Caco-2 (cell line): ENCODE measurements around the gene MFSD1. TPM values are rescaled to one million over a fixed set of nuclear protein-coding genes. Genes with fewer than 3 reads are reported as not detected.

Source experiments
- BruUV-seq: library from RNA; stranded (reverse); fragments of 400-500 nt; replicated peaks from 2 replicates; lab custom pipeline; 2021; lab: Mats Ljungman, UMichigan
- CTCF ChIA-PET: fragments of 300-600 bp; sonication (Branson Sonifier 250); formaldehyde crosslinking; loops from one replicate; lab custom pipeline; 2022; ENCODE audit warnings: antibody characterized with exemption; lab: Charles Lee
- POLR2A ChIA-PET: fragments of 300-600 bp; sonication (Branson Sonifier 250); formaldehyde crosslinking; loops from one replicate; lab custom pipeline; 2022; ENCODE audit warnings: antibody characterized with exemption; lab: Charles Lee
- DNase-seq, 2 experiments: peaks; one replicate each; pipeline versions ENCODE4 v3.0.0 to v3.0.0-alpha.2; 2020 to 2022
- H3K27me3 ChIP-seq: replicated peaks from 2 replicates; pipeline ENCODE4 v1.6.0; 2011; ENCODE audit warnings: low read length; ENCODE audit not compliant: control insufficient read depth, insufficient read depth
- H3K36me3 ChIP-seq: 2 replicates; pipeline ENCODE4 v1.5.1; 2011; ENCODE audit warnings: low read length; ENCODE audit not compliant: control insufficient read depth, insufficient read depth
- H3K4me1 ChIP-seq: fragments of 250-450 bp; sonication (Bioruptor Pico); 2 replicates; pipeline ENCODE4 v1.5.1; 2020; ENCODE audit warnings: mild to moderate bottlenecking
- H3K4me3 ChIP-seq: 2 replicates; pipeline ENCODE4 v1.5.1; 2011; ENCODE audit warnings: low read depth, mild to moderate bottlenecking, control low read depth, low read length
- H3K9me3 ChIP-seq: fragments of 250-450 bp; sonication (Bioruptor Pico); 2 replicates; pipeline ENCODE4 v1.5.1; 2020; ENCODE audit warnings: mild to moderate bottlenecking, moderate library complexity
- H3K27ac Mint-ChIP-seq: one replicate; pipeline ENCODE4 v1.8.0; 2022; ENCODE audit warnings: mixed read lengths; ENCODE audit not compliant: unreplicated experiment
- H3K27me3 Mint-ChIP-seq: one replicate; pipeline ENCODE4 v1.8.0; 2022; ENCODE audit warnings: mixed read lengths; ENCODE audit not compliant: insufficient read depth, unreplicated experiment
- H3K36me3 Mint-ChIP-seq: one replicate; pipeline ENCODE4 v1.8.0; 2022; ENCODE audit warnings: mild to moderate bottlenecking, mixed read lengths; ENCODE audit not compliant: insufficient read depth, unreplicated experiment
- H3K4me1 Mint-ChIP-seq: one replicate; pipeline ENCODE4 v1.8.0; 2022; ENCODE audit warnings: low read depth, mixed read lengths; ENCODE audit not compliant: unreplicated experiment
- H3K4me3 Mint-ChIP-seq: one replicate; pipeline ENCODE4 v1.8.0; 2022; ENCODE audit warnings: mild to moderate bottlenecking, moderate library complexity, mixed read lengths; ENCODE audit not compliant: unreplicated experiment
- H3K9me3 Mint-ChIP-seq: one replicate; pipeline ENCODE4 v1.8.0; 2022; ENCODE audit warnings: mixed read lengths; ENCODE audit not compliant: unreplicated experiment
- CTCF ChIP-seq, 2 experiments: fragments of 200-600 bp in 1 of 2; IDR thresholded peaks; 1 replicate in 1 of 2; 2 replicates in 1 of 2; pipeline versions ENCODE4 v1.5.1 to v1.8.0; 2011 to 2022; ENCODE audit warnings: antibody characterized with exemption in 1 of 2, control low read depth in 1 of 2, inconsistent platforms in 1 of 2, low read depth in 1 of 2, low read length in 1 of 2, mild to moderate bottlenecking in 1 of 2, moderate library complexity in 1 of 2; ENCODE audit not compliant: insufficient read depth in 1 of 2, severe bottlenecking in 1 of 2, unreplicated experiment in 1 of 2
- intact Hi-C: fragments of 100-400 bp; cut with micrococcal nuclease; formaldehyde crosslinking; loops from one replicate; pipeline ENCODE4 v1.10.0; 2022; ENCODE audit not compliant: unreplicated experiment
- total RNA-seq: library from RNA; stranded (reverse); gene quantifications from 2 replicates; pipeline ENCODE4 v1.2.3, GENCODE V29; 2022

The MFSD1 gene
- total RNA-seq, 1 experiment from 2014 or later, result 16.9 TPM

GRCh38 chr3:158785972-158786371 lies 15.9 kb upstream of the MFSD1 start:
- Mint-ChIP-seq H3K4me1 (peaks cover 7% of the 10 kb centered on the region), H3K36me3 (no peaks in the 10 kb centered on the region), H3K27me3 (no peaks in the 10 kb centered on the region), H3K4me3 (no peak overlapping the region), H3K9me3 (peaks cover 11% of the 10 kb centered on the region), H3K27ac (no peak overlapping the region)
- DNase-seq, result no peak
- ChIA-PET CTCF (no interaction called here), POLR2A (no interaction called here)
- Histone ChIP-seq H3K9me3 (no peaks in the 10 kb centered on the region; the same call in 1 of the 2 replicates), H3K4me3 (no peak overlapping the region), H3K4me1 (0 out of 2 replicates have a peak, but pooled peaks cover 4% of the 10 kb centered on the region), H3K36me3 (no peaks in the 10 kb centered on the region), H3K27me3 (no peaks in the 10 kb centered on the region)
- no TSS peak for BruUV-seq
- intact Hi-C loops, result no loop called here
- no peak for TF ChIP-seq CTCF (IDR thresholded peaks at IDR 0.05; ENCODE audit: insufficient read depth in 1 of 2, low read depth in 1 of 2, low read length in 1 of 2, severe bottlenecking in 1 of 2, unreplicated experiment in 1 of 2)

DNA sequence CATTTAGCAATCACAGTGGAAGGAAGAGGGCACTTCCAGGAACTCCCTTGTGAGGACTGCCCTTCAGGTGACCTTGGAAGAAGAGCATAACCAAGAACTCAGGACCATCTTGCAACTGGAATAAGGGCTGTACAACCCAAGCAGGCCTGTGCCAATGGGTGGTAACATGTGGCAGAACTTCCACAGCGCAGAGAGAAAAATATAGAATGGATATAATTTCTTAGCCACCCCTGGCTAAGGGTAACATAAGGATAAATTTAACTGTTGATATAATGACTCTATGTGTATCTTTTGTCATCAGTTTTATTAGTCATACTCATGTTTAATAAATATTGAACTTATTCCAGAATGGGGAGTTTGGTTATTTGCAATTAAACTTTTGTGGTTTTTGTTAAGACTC lies 13.4 kb upstream of the MFSD1 start:
- Mint-ChIP-seq H3K27me3 (peaks cover 3% of the 10 kb centered on the region), H3K27ac (no peak overlapping the region), H3K4me3 (no peak overlapping the region), H3K9me3 (peaks cover 11% of the 10 kb centered on the region), H3K4me1 (peaks cover 6% of the 10 kb centered on the region), H3K36me3 (no peaks in the 10 kb centered on the region)
- Histone ChIP-seq H3K36me3 (no peaks in the 10 kb centered on the region), H3K4me3 (no peak overlapping the region), H3K27me3 (no peaks in the 10 kb centered on the region), H3K4me1 (0 out of 2 replicates have a peak, but pooled peaks cover 4% of the 10 kb centered on the region), H3K9me3 (no peaks in the 10 kb centered on the region; the same call in 1 of the 2 replicates)
- DNase-seq, result no peak
- BruUV-seq, result no TSS peak
- intact Hi-C loops, result no loop called here
- ChIA-PET POLR2A (no interaction called here), CTCF (interaction anchor here (1.8 kb wide), 2 partner anchors 61 to 64 kb away, joined by 4 to 72 read pairs; no protein-coding TSS in a partner anchor)
- no peak for TF ChIP-seq CTCF (IDR thresholded peaks at IDR 0.05; ENCODE audit: insufficient read depth in 1 of 2, low read depth in 1 of 2, low read length in 1 of 2, severe bottlenecking in 1 of 2, unreplicated experiment in 1 of 2)

- Mint-ChIP-seq H3K27ac (no peak overlapping the region), H3K9me3 (peaks cover 11% of the 10 kb centered on the region), H3K4me1 (peaks cover 6% of the 10 kb centered on the region), H3K4me3 (no peak overlapping the region), H3K27me3 (peaks cover 3% of the 10 kb centered on the region), H3K36me3 (no peaks in the 10 kb centered on the region)
- 0 out of 2 replicates have a peak, but pooled peaks cover 4% of the 10 kb centered on the region for H3K4me1 ChIP-seq
- peak; percentile 28 to 43 for TF ChIP-seq CTCF (IDR thresholded peaks at IDR 0.05; ENCODE audit: insufficient read depth in 1 of 2, low read depth in 1 of 2, low read length in 1 of 2, severe bottlenecking in 1 of 2, unreplicated experiment in 1 of 2)
- DNase-seq, result no peak
- ChIA-PET CTCF (interaction anchor here (0.7 to 1.8 kb wide), 7 partner anchors 12 to 145 kb away, joined by 3 to 72 read pairs (median 5); partner anchors contain the start of genes GFM1 and MFSD1), POLR2A (interaction anchor here (0.6 kb wide), 1 partner anchor 137 kb away, joined by 3 read pairs; no protein-coding TSS in a partner anchor)
- no peaks in the 10 kb centered on the region; the same call in 1 of the 2 replicates for H3K9me3 ChIP-seq
- H3K36me3 ChIP-seq, result no peaks in the 10 kb centered on the region
- intact Hi-C loops, result loop anchor here (1.0 kb wide), 2 partner anchors 20 to 62 kb away; no protein-coding TSS in a partner anchor
- no peak overlapping the region for H3K4me3 ChIP-seq
- no TSS peak for BruUV-seq
- H3K27me3 ChIP-seq, result no peaks in the 10 kb centered on the region
Observed at GRCh38 chr3:158789592-158789991, 12.3 kb upstream of the MFSD1 start.
